ENCODE measurements around the gene TTLL9. TPM values are rescaled to one million over a fixed set of nuclear protein-coding genes. Genes with fewer than 3 reads are reported as not detected.
"Not testable (repeated sequence)": the region's sequence is repeated elsewhere in the genome, so short reads cannot be mapped to it uniquely, and the experiment has no call there.

Gene TTLL9
- polyA plus RNA-seq, 1 donor from 2014 or later = 8.0 TPM

DNA sequence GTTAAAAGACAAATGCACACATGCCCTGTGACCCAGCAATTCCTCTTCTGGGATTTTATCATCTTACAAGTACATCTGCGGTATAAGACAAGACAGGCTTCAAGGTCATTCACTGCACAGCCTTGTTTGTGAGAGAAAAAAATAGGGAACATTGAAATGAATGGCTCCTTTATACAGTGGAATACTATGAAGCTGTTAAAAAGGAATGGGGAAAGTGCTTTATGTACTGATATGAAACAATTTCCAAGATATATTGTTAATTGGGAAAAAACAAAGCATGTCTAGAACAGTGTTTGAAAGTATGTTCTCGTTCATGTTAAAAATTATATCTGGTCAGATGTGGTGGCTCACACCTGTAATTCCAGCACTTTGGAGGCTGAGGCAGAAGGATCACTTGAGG, 56.1 kb downstream of the TTLL9 start:
- Histone ChIP-seq H3K79me2 (replicated peaks; ENCODE audit: insufficient read depth, low read length) (no peaks in the 10 kb centered on the region), H3K4me2 (ENCODE audit: low read length) (no peak overlapping the region), H2AFZ (ENCODE audit: low read depth, low read length) (no peak overlapping the region), H3K36me3 (ENCODE audit: insufficient read depth, low read length) (no peaks in the 10 kb centered on the region), H3K9me2 (ENCODE audit: insufficient read depth, low read length) (no peaks in the 10 kb centered on the region), H3K9ac (ENCODE audit: low read length) (no peak overlapping the region), H3K27ac (ENCODE audit: low read length) (no peak overlapping the region), H3F3A (ENCODE audit: insufficient read depth, low read length, poor library complexity, severe bottlenecking) (no peaks in the 10 kb centered on the region), H3K27me3 (ENCODE audit: insufficient read depth, low read depth, low read length) (no peaks in the 10 kb centered on the region), H3K4me3 (ENCODE audit: low read length) (no peak overlapping the region), H4K20me1 (ENCODE audit: insufficient read depth) (no peaks in the 10 kb centered on the region), H3K9me3 (ENCODE audit: low read length) (no peaks in the 10 kb centered on the region)
- TF ChIP-seq EP300 (conservative IDR thresholded peaks at IDR 0.05; ENCODE audit: poor library complexity, severe bottlenecking) (no peak), POLR2AphosphoS5 (IDR thresholded peaks at IDR 0.05) (no peak), SMC3 (conservative IDR thresholded peaks at IDR 0.05; ENCODE audit: poor library complexity) (no peak), TAF1 (IDR thresholded peaks at IDR 0.05; ENCODE audit: low read depth) (no peak), EZH2 (IDR thresholded peaks at IDR 0.05; ENCODE audit: borderline replicate concordance, insufficient read depth, low read length, poor library complexity, severe bottlenecking) (no peak), RAD21 (conservative IDR thresholded peaks at IDR 0.05) (no peak)
- TF ChIP-seq, protein P1, sequence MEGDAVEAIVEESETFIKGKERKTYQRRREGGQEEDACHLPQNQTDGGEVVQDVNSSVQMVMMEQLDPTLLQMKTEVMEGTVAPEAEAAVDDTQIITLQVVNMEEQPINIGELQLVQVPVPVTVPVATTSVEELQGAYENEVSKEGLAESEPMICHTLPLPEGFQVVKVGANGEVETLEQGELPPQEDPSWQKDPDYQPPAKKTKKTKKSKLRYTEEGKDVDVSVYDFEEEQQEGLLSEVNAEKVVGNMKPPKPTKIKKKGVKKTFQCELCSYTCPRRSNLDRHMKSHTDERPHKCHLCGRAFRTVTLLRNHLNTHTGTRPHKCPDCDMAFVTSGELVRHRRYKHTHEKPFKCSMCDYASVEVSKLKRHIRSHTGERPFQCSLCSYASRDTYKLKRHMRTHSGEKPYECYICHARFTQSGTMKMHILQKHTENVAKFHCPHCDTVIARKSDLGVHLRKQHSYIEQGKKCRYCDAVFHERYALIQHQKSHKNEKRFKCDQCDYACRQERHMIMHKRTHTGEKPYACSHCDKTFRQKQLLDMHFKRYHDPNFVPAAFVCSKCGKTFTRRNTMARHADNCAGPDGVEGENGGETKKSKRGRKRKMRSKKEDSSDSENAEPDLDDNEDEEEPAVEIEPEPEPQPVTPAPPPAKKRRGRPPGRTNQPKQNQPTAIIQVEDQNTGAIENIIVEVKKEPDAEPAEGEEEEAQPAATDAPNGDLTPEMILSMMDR (IDR thresholded peaks at IDR 0.05; ENCODE audit: poor library complexity, severe bottlenecking) = no peak

DNA sequence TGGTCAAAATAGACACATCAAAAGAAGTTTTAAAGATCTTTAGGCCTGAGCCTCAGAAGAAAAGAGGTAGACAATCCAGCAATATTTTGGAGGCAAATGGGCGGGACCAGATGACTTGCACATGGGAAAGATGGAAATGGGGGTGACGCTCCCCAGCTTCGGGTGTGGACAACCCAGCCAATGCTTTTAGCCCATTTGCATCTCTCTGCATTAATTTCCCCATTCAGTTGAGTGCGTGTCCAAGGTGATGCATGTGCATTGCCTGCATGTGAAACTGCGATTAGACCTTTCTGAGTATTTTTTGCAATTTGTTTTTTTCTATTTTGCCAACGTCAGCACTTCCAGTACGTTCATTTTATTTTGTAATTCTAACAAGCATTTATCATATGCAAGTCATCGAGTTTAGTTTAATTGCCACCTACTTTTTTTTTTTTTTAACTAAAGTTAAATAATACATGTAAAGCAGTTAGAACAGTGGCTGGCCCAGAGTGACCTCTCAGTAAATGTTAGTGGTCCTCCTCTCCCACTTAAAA, 57.3 kb downstream of the TTLL9 start:
- Histone ChIP-seq H3K9me2 (ENCODE audit: insufficient read depth, low read length) (no peaks in the 10 kb centered on the region), H3K9ac (ENCODE audit: low read length) (no peak overlapping the region), H3F3A (ENCODE audit: insufficient read depth, low read length, poor library complexity, severe bottlenecking) (no peaks in the 10 kb centered on the region), H3K36me3 (ENCODE audit: insufficient read depth, low read length) (no peaks in the 10 kb centered on the region), H3K4me3 (ENCODE audit: low read length) (no peak overlapping the region), H3K27ac (ENCODE audit: low read length) (no peak overlapping the region), H3K4me2 (ENCODE audit: low read length) (no peak overlapping the region), H4K20me1 (ENCODE audit: insufficient read depth) (no peaks in the 10 kb centered on the region), H3K27me3 (ENCODE audit: insufficient read depth, low read depth, low read length) (no peaks in the 10 kb centered on the region), H3K79me2 (replicated peaks; ENCODE audit: insufficient read depth, low read length) (no peaks in the 10 kb centered on the region), H3K9me3 (ENCODE audit: low read length) (no peaks in the 10 kb centered on the region), H2AFZ (ENCODE audit: low read depth, low read length) (no peak overlapping the region)
- no peak for TF ChIP-seq TAF1 (IDR thresholded peaks at IDR 0.05; ENCODE audit: low read depth)
- TF ChIP-seq POLR2AphosphoS5 (IDR thresholded peaks at IDR 0.05) = no peak
- no peak for TF ChIP-seq EZH2 (IDR thresholded peaks at IDR 0.05; ENCODE audit: borderline replicate concordance, insufficient read depth, low read length, poor library complexity, severe bottlenecking)
- TF ChIP-seq EP300 (conservative IDR thresholded peaks at IDR 0.05; ENCODE audit: poor library complexity, severe bottlenecking) = no peak
- no peak for TF ChIP-seq RAD21 (conservative IDR thresholded peaks at IDR 0.05)
- no peak for TF ChIP-seq SMC3 (conservative IDR thresholded peaks at IDR 0.05; ENCODE audit: poor library complexity)
- TF ChIP-seq, protein P1 (IDR thresholded peaks at IDR 0.05; ENCODE audit: poor library complexity, severe bottlenecking) = no peak
- TF ChIP-seq, protein P2, sequence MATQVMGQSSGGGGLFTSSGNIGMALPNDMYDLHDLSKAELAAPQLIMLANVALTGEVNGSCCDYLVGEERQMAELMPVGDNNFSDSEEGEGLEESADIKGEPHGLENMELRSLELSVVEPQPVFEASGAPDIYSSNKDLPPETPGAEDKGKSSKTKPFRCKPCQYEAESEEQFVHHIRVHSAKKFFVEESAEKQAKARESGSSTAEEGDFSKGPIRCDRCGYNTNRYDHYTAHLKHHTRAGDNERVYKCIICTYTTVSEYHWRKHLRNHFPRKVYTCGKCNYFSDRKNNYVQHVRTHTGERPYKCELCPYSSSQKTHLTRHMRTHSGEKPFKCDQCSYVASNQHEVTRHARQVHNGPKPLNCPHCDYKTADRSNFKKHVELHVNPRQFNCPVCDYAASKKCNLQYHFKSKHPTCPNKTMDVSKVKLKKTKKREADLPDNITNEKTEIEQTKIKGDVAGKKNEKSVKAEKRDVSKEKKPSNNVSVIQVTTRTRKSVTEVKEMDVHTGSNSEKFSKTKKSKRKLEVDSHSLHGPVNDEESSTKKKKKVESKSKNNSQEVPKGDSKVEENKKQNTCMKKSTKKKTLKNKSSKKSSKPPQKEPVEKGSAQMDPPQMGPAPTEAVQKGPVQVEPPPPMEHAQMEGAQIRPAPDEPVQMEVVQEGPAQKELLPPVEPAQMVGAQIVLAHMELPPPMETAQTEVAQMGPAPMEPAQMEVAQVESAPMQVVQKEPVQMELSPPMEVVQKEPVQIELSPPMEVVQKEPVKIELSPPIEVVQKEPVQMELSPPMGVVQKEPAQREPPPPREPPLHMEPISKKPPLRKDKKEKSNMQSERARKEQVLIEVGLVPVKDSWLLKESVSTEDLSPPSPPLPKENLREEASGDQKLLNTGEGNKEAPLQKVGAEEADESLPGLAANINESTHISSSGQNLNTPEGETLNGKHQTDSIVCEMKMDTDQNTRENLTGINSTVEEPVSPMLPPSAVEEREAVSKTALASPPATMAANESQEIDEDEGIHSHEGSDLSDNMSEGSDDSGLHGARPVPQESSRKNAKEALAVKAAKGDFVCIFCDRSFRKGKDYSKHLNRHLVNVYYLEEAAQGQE (IDR thresholded peaks at IDR 0.05; ENCODE audit: borderline replicate concordance) = no peak
- no peak for TF ChIP-seq MXI1 (conservative IDR thresholded peaks at IDR 0.05; ENCODE audit: poor library complexity, severe bottlenecking)

DNA sequence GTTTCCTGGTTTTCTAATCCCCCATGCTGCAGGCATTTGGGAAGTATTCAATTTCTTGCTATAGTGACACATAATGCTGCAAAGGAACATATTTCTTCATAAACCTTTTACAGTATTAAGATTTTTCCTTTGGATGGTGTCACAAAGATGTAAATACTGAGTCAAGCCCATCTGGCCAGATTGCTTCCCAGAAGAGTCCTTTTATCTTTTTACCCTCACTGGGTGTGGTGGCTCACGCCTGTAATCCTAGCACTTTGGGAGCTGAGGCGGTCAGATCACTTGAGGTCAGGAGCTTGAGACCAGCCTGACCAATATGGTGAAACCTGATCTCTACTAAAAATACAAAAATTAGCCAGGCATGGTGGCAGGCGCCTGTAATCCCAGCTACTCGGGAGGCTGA, 59.2 kb downstream of the TTLL9 start:
- not testable (repeated sequence) for H3K9me3 ChIP-seq (ENCODE audit: low read length); H3K4me2 ChIP-seq (ENCODE audit: low read length); H3K79me2 ChIP-seq (replicated peaks; ENCODE audit: insufficient read depth, low read length); H3K27ac ChIP-seq (ENCODE audit: low read length); H3K27me3 ChIP-seq (ENCODE audit: insufficient read depth, low read depth, low read length); H3K36me3 ChIP-seq (ENCODE audit: insufficient read depth, low read length); H3K9ac ChIP-seq (ENCODE audit: low read length); H4K20me1 ChIP-seq (ENCODE audit: insufficient read depth); H3K9me2 ChIP-seq (ENCODE audit: insufficient read depth, low read length); H2AFZ ChIP-seq (ENCODE audit: low read depth, low read length); H3F3A ChIP-seq (ENCODE audit: insufficient read depth, low read length, poor library complexity, severe bottlenecking); H3K4me3 ChIP-seq (ENCODE audit: low read length)

Data from neural cell (in vitro differentiated cells).